Osteocyte (in vitro differentiated cells): Measurements from ENCODE around the gene ELAVL4. TPM values are rescaled to one million over a fixed set of nuclear protein-coding genes. Genes with fewer than 3 reads are reported as not detected.

Experiments used
- DNase-seq: peaks from one replicate; pipeline ENCODE4 v3.0.0; 2021; ENCODE audit warnings: mixed read lengths; ENCODE audit not compliant: unreplicated experiment; ENCODE audit errors: extremely low spot score
- H3K27ac Mint-ChIP-seq: one replicate; pipeline ENCODE4 v1.8.0; 2021; ENCODE audit warnings: mild to moderate bottlenecking, mixed read lengths; ENCODE audit not compliant: unreplicated experiment
- H3K27me3 Mint-ChIP-seq: one replicate; pipeline ENCODE4 v1.8.0; 2021; ENCODE audit warnings: mixed read lengths; ENCODE audit not compliant: unreplicated experiment
- H3K36me3 Mint-ChIP-seq: one replicate; pipeline ENCODE4 v1.8.0; 2021; ENCODE audit warnings: mixed read lengths; ENCODE audit not compliant: unreplicated experiment
- H3K4me1 Mint-ChIP-seq: one replicate; pipeline ENCODE4 v1.8.0; 2021; ENCODE audit warnings: mixed read lengths; ENCODE audit not compliant: unreplicated experiment
- H3K4me3 Mint-ChIP-seq: one replicate; pipeline ENCODE4 v1.8.0; 2021; ENCODE audit warnings: mild to moderate bottlenecking, moderate library complexity, mixed read lengths; ENCODE audit not compliant: unreplicated experiment
- H3K9me3 Mint-ChIP-seq: one replicate; pipeline ENCODE4 v1.8.0; 2021; ENCODE audit warnings: mixed read lengths; ENCODE audit not compliant: unreplicated experiment
- CTCF ChIP-seq: fragments of 200-600 bp; sonication (generic); IDR thresholded peaks from 2 replicates; pipeline ENCODE4 v1.5.0; 2021; ENCODE audit warnings: antibody characterized with exemption, mild to moderate bottlenecking, moderate library complexity
- total RNA-seq: library from RNA; stranded (reverse); gene quantifications from 2 replicates; pipeline ENCODE4 v1.2.1, GENCODE V29; 2021

ELAVL4 gene
- total RNA-seq, 1 donor from 2014 or later = not detected

- no peaks in the 10 kb centered on the region for H3K36me3 Mint-ChIP-seq
- peaks cover 4% of the 10 kb centered on the region for H3K9me3 Mint-ChIP-seq
- no peak overlapping the region for H3K4me3 Mint-ChIP-seq
- TF ChIP-seq CTCF = no peak
- DNase-seq = no peak
- no peaks in the 10 kb centered on the region for H3K4me1 Mint-ChIP-seq
- H3K27ac Mint-ChIP-seq = no peak overlapping the region
- no peaks in the 10 kb centered on the region for H3K27me3 Mint-ChIP-seq
Measured at GRCh38 chr1:50252196-50252595, 143.5 kb downstream of the ELAVL4 start.

Other genes starting within 250 kb of the ELAVL4 start
- gene AGBL4, start 85.0 kb upstream of the ELAVL4 start, total RNA-seq = not detected in 2 replicates